Subcutaneous abdominal adipose tissue (tissue), 5 donors: ENCODE results near the gene TYRO3.
A peak's percentile ranks its signal among the peaks of the same experiment; 100 is the strongest.

Experiments
- H3K27ac ChIP-seq: one replicate; pipeline ENCODE4 v1.7.0; 2013; ENCODE audit warnings: low read depth, mild to moderate bottlenecking, inconsistent platforms, low read length, moderate library complexity
- H3K27me3 ChIP-seq, 5 donors: one replicate each; pipeline ENCODE4 v1.7.0; 2013; ENCODE audit warnings: low read length in 5 of 5, inconsistent platforms in 1 of 5; ENCODE audit not compliant: control insufficient read depth in 5 of 5, insufficient read depth in 4 of 5
- H3K36me3 ChIP-seq, 5 donors: one replicate each; pipeline ENCODE4 v1.7.0; 2013; ENCODE audit warnings: low read length in 5 of 5; ENCODE audit not compliant: control insufficient read depth in 5 of 5, insufficient read depth in 5 of 5
- H3K4me1 ChIP-seq, 5 donors: one replicate each; pipeline ENCODE4 v1.7.0; 2013; ENCODE audit warnings: low read length in 5 of 5, mild to moderate bottlenecking in 3 of 5, moderate library complexity in 1 of 5; ENCODE audit not compliant: control insufficient read depth in 5 of 5, insufficient read depth in 5 of 5
- H3K4me3 ChIP-seq, 5 donors: one replicate each; pipeline ENCODE4 v1.7.0; 2013; ENCODE audit warnings: low read length in 5 of 5, low read depth in 1 of 5
- H3K9ac ChIP-seq, 5 donors: one replicate each; pipeline ENCODE4 v1.7.0; 2013; ENCODE audit warnings: low read length in 5 of 5, mild to moderate bottlenecking in 4 of 5, moderate library complexity in 3 of 5
- H3K9me3 ChIP-seq, 5 donors: one replicate each; pipeline ENCODE4 v1.7.0; 2013; ENCODE audit warnings: low read length in 5 of 5; ENCODE audit not compliant: control insufficient read depth in 5 of 5
- donor health status: healthy.
- donor health status: healthy.
- donor health status: healthy.
- donor health status: healthy.
- donor health status: healthy.

The TYRO3 gene

GRCh38 chr15:41521614-41522013 is 37.4 kb upstream of the TYRO3 start:
- H3K4me1 ChIP-seq, result no peaks in the 10 kb centered on the region
- H3K36me3 ChIP-seq, result peaks cover 0 to 69% (median 54%) of the 10 kb centered on the region in 5 donors
- no peaks in the 10 kb centered on the region for H3K9me3 ChIP-seq
- no peak overlapping the region for H3K4me3 ChIP-seq
- no peak overlapping the region for H3K9ac ChIP-seq
- H3K27ac ChIP-seq, result no peak overlapping the region
- H3K27me3 ChIP-seq, result no peaks in the 10 kb centered on the region

DNA sequence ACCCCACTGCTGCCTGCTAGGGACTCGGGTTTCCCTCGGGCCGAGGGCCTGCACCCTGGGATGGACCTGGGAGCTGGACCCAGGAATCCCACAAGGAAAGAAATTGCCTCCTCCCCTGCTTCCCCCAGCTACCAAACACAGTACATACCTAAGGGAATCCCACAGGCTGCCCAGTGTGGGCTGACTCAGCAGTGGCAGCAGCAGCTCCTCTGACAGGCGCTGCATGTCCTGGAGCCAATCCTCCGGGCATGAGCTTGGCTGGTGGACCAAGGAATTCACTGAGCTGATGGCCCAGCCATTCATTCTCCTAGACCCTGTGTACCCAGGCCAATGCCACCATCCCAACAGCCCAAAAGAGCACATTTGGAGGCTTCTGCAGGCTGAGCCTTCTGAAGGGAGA is 35.9 kb upstream of the TYRO3 start:
- no peaks in the 10 kb centered on the region for H3K27me3 ChIP-seq
- H3K27ac ChIP-seq, result no peak overlapping the region
- H3K4me1 ChIP-seq, result no peaks in the 10 kb centered on the region
- peaks cover 0 to 70% (median 57%) of the 10 kb centered on the region in 5 donors for H3K36me3 ChIP-seq
- H3K4me3 ChIP-seq, result no peak overlapping the region
- no peaks in the 10 kb centered on the region for H3K9me3 ChIP-seq
- H3K9ac ChIP-seq, result no peak overlapping the region

DNA sequence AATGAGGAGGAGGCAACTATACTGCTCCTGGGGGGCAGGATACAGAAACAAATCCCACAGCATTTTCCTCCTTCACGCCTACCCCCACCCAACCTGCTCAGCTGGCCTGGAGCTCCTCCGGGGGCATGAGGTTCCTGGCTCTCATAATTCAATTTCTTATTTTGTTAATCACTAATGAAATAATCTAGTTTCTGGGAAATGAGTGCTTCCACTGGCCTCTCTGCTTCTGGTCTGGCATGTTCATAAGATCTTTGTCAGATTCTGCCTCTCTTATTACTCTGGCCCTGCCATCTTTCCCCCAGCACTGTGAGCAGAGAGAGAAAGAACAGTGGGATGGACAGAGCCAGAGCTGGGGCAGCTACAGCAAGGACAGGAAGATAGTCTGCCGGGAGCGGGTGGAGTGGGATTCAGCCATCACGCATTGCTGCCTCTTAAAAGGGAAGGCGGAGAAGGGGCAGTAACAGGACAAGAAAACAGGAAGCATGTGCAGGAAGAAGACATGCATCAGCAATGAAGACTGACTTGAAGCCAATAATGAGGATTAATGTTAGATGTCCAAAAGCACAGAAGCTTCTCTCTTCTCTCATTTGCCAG is 28.6 kb upstream of the TYRO3 start:
- Histone ChIP-seq H3K27ac (no peak overlapping the region), H3K4me3 (no peak overlapping the region), H3K4me1 (peaks cover 0 to 8% (median 0%) of the 10 kb centered on the region in 5 donors), H3K36me3 (peaks cover 2 to 86% (median 81%) of the 10 kb centered on the region in 5 donors), H3K9me3 (no peaks in the 10 kb centered on the region), H3K27me3 (no peaks in the 10 kb centered on the region), H3K9ac (peak overlapping the region in 1 of 5 donors; percentile 3)

DNA sequence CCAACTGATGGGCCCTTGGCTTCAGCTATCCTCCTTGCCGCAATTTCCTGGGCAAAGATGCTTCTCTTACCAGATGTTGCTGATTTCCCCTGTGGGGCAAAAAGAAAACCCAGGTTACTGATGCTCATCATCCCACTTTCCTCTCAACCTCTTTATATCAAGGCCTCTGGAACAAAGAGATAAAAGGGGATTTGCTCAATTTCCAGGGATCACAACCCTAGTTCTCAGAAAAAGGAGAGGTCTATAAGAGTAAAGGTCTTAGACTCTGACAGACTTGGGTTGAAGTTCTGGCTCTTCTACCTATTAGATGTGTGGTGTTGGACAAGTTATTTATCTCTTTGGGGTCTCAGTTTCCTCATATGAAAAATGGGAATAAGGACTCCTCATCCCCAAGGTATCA is 23.5 kb upstream of the TYRO3 start:
- Histone ChIP-seq H3K27ac (no peak overlapping the region), H3K27me3 (no peaks in the 10 kb centered on the region), H3K4me3 (no peak overlapping the region), H3K4me1 (peaks cover 0 to 8% (median 0%) of the 10 kb centered on the region in 5 donors), H3K9ac (no peak overlapping the region), H3K36me3 (peaks cover 7 to 54% (median 51%) of the 10 kb centered on the region in 5 donors), H3K9me3 (no peaks in the 10 kb centered on the region)

DNA sequence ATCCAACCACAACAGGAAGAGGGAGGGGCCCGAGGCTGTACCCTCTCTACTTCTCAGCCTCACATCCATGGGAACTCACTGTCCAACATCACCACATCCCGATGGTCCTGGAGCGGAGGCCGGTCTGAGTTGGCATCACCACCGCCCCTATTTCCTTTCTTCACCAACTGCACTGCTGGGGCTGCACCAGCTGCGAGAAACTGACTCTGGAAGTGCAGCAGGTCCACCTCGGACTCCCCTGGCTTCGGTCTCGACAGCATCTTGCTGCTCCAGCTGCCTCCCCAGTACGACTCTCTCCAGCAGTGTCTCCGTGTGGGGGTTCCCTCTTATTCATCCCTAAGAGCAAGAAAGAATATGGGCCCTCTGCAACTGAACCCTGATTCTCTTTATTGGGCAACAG is 22.1 kb upstream of the TYRO3 start:
- H3K9ac ChIP-seq, result no peak overlapping the region
- no peaks in the 10 kb centered on the region for H3K27me3 ChIP-seq
- no peak overlapping the region for H3K27ac ChIP-seq
- no peaks in the 10 kb centered on the region for H3K4me1 ChIP-seq
- no peak overlapping the region for H3K4me3 ChIP-seq
- peaks cover 5 to 46% (median 43%) of the 10 kb centered on the region in 5 donors for H3K36me3 ChIP-seq
- no peaks in the 10 kb centered on the region for H3K9me3 ChIP-seq

- H3K27me3 ChIP-seq, result no peaks in the 10 kb centered on the region
- H3K9ac ChIP-seq, result peak overlapping the region; percentile 81 to 99 (median 96)
- H3K36me3 ChIP-seq, result no peaks in the 10 kb centered on the region
- no peaks in the 10 kb centered on the region for H3K9me3 ChIP-seq
- peak overlapping the region; percentile 70 for H3K27ac ChIP-seq
- peaks cover 0 to 19% (median 12%) of the 10 kb centered on the region in 5 donors for H3K4me1 ChIP-seq
- peak overlapping the region; percentile 81 to 99 (median 98) for H3K4me3 ChIP-seq
Measured at GRCh38 chr15:41543521-41543870, 15.5 kb upstream of the TYRO3 start.

DNA sequence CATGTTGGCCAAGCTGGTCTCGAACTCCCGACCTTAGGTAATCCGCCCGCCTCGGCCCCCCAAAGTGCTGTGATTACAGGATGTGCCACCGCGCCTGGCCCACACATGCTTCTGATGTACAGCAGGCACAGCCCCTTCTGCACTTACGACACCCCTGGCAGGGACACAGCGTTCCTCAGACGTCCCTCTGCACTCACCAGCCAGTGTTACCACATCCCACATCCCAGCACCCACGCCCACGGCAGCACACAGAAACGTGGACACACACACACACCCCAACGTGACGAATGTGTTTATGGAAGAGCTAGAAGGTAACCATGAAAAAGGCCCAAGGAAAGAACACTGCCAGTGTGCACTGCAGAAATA is 14.4 kb upstream of the TYRO3 start:
- Histone ChIP-seq H3K27me3 (no peaks in the 10 kb centered on the region), H3K4me1 (peaks cover 0 to 19% (median 12%) of the 10 kb centered on the region in 5 donors), H3K9ac (no peak overlapping the region), H3K36me3 (no peaks in the 10 kb centered on the region), H3K4me3 (peak overlapping the region; percentile 4 to 99 (median 89)), H3K27ac (peak overlapping the region; percentile 70), H3K9me3 (no peaks in the 10 kb centered on the region)

- Histone ChIP-seq H3K9ac (no peak overlapping the region), H3K27me3 (no peaks in the 10 kb centered on the region), H3K9me3 (no peaks in the 10 kb centered on the region), H3K27ac (no peak overlapping the region), H3K4me3 (no peak overlapping the region), H3K4me1 (peaks cover 0 to 19% (median 12%) of the 10 kb centered on the region in 5 donors), H3K36me3 (no peaks in the 10 kb centered on the region)
Measured at GRCh38 chr15:41545218-41545617, 13.8 kb upstream of the TYRO3 start.

GRCh38 chr15:41546851-41547786 is 11.9 kb upstream of the TYRO3 start:
- H3K4me1 ChIP-seq, result peaks cover 0 to 19% (median 12%) of the 10 kb centered on the region in 5 donors
- H3K9ac ChIP-seq, result no peak overlapping the region

GRCh38 chr15:41550066-41550775 is 8.8 kb upstream of the TYRO3 start:
- Histone ChIP-seq H3K4me3 (no peak overlapping the region), H3K27me3 (no peaks in the 10 kb centered on the region), H3K27ac (no peak overlapping the region), H3K36me3 (no peaks in the 10 kb centered on the region), H3K4me1 (peaks cover 0 to 20% (median 3%) of the 10 kb centered on the region in 5 donors), H3K9ac (no peak overlapping the region), H3K9me3 (no peaks in the 10 kb centered on the region)

More at GRCh38 chr15:41546851-41547786, 11.9 kb upstream of the TYRO3 start:
- Histone ChIP-seq H3K4me3 (no peak overlapping the region), H3K27ac (no peak overlapping the region), H3K27me3 (no peaks in the 10 kb centered on the region), H3K36me3 (no peaks in the 10 kb centered on the region), H3K9me3 (no peaks in the 10 kb centered on the region)
